HL-60 (cell line): ENCODE results near the gene ADAMTS4.

Experiments used
- DNase-seq, 2 experiments: peaks; one replicate each; pipeline ENCODE4 v3.0.0-alpha.2; 2010 to 2020; ENCODE audit warnings: low read depth in 1 of 2, low spot score in 1 of 2
- H3K27ac ChIP-seq: fragments of 250-450 bp; sonication (Bioruptor Pico); replicated peaks from 2 replicates; pipeline ENCODE4 v1.5.1; 2020; ENCODE audit warnings: mild to moderate bottlenecking, moderate library complexity
- H3K27me3 ChIP-seq: fragments of 250-450 bp; sonication (Bioruptor Pico); 2 replicates; pipeline ENCODE4 v1.5.1; 2021; ENCODE audit warnings: mild to moderate bottlenecking, moderate library complexity; ENCODE audit not compliant: insufficient read depth, poor library complexity, severe bottlenecking
- H3K4me3 ChIP-seq: replicated peaks from 2 replicates; pipeline ENCODE4 v1.5.1; 2011; ENCODE audit warnings: mild to moderate bottlenecking, control low read depth, low read length; ENCODE audit not compliant: insufficient read depth
- GABPA ChIP-seq: IDR thresholded peaks from 2 replicates; pipeline ENCODE4 v1.6.1; 2012; ENCODE audit warnings: low read depth
- POLR2AphosphoS5 ChIP-seq: IDR thresholded peaks from 2 replicates; pipeline ENCODE4 v1.6.1; 2012; ENCODE audit warnings: low read depth
- SPI1 ChIP-seq: IDR thresholded peaks from 2 replicates; pipeline ENCODE4 v1.6.1; 2012; ENCODE audit warnings: low read depth, mild to moderate bottlenecking, borderline replicate concordance
- TF ChIP-seq, protein P1 (sequence below): IDR thresholded peaks from 2 replicates; pipeline ENCODE4 v1.6.1; 2012; ENCODE audit warnings: low read depth; ENCODE audit not compliant: insufficient replicate concordance
- TF ChIP-seq, protein P2 (sequence below): IDR thresholded peaks from one replicate; pipeline ENCODE4 v1.5.1; 2011; ENCODE audit warnings: low read length, control low read depth, inconsistent platforms; ENCODE audit not compliant: insufficient read depth

ADAMTS4 gene

DNA sequence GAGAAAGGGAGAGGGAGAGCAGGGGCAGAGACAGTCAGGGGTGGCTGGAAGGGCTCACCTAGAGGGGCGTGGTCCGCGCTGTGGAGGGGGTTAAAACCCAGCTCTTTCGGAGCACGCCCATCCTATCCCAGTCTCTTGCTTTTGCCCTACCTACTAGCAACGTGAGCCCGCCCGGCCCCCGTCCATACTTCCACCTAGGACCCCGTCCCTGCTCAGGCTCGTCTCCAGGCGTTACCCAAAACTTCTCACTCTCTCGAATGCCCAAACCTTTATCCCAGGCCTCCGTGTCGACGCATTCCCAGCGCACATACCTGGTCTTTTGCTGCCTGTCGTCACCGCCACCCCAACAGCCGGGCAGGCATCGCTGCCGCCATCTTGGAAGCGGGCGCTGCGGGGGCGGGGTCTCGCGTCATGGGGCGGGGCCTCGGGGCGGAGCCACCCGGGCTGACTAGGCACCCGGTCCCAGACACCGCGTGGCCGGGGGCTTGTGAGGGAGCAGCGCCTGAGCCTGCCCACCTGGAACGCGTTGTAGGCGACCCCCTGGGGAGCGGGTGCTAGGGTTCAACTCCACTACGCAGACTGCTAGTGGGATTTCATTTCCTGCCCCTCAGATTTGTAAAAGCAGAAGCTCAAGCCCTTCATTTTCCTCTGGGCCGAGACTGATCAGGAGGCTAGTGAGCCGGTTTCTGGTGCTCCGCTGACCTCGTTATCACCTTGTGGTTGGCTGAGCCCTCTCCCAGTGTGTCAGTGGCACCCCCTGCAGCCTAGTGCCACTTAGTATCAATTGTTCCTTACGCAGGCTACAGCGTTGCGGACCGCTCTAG, 21.5 kb downstream of the ADAMTS4 start, which contains the start of gene B4GALT3:
Gene B4GALT3, minus strand, starts transcription at position 396 of the 824 bp plus-strand sequence. CDS start 1,447 bp downstream, outside the sequence.
- peak within 1 kb of the TSS; percentile 73 for H3K27ac ChIP-seq
- no peaks in the 10 kb centered on the region for H3K27me3 ChIP-seq
- H3K4me3 ChIP-seq: peak within 1 kb of the TSS; percentile 86
- peak; percentile 91 for TF ChIP-seq POLR2AphosphoS5
- TF ChIP-seq, protein P1, sequence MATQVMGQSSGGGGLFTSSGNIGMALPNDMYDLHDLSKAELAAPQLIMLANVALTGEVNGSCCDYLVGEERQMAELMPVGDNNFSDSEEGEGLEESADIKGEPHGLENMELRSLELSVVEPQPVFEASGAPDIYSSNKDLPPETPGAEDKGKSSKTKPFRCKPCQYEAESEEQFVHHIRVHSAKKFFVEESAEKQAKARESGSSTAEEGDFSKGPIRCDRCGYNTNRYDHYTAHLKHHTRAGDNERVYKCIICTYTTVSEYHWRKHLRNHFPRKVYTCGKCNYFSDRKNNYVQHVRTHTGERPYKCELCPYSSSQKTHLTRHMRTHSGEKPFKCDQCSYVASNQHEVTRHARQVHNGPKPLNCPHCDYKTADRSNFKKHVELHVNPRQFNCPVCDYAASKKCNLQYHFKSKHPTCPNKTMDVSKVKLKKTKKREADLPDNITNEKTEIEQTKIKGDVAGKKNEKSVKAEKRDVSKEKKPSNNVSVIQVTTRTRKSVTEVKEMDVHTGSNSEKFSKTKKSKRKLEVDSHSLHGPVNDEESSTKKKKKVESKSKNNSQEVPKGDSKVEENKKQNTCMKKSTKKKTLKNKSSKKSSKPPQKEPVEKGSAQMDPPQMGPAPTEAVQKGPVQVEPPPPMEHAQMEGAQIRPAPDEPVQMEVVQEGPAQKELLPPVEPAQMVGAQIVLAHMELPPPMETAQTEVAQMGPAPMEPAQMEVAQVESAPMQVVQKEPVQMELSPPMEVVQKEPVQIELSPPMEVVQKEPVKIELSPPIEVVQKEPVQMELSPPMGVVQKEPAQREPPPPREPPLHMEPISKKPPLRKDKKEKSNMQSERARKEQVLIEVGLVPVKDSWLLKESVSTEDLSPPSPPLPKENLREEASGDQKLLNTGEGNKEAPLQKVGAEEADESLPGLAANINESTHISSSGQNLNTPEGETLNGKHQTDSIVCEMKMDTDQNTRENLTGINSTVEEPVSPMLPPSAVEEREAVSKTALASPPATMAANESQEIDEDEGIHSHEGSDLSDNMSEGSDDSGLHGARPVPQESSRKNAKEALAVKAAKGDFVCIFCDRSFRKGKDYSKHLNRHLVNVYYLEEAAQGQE: peak; percentile 49
- no peak for TF ChIP-seq SPI1
- DNase-seq: peak; percentile 83 to 89

DNA sequence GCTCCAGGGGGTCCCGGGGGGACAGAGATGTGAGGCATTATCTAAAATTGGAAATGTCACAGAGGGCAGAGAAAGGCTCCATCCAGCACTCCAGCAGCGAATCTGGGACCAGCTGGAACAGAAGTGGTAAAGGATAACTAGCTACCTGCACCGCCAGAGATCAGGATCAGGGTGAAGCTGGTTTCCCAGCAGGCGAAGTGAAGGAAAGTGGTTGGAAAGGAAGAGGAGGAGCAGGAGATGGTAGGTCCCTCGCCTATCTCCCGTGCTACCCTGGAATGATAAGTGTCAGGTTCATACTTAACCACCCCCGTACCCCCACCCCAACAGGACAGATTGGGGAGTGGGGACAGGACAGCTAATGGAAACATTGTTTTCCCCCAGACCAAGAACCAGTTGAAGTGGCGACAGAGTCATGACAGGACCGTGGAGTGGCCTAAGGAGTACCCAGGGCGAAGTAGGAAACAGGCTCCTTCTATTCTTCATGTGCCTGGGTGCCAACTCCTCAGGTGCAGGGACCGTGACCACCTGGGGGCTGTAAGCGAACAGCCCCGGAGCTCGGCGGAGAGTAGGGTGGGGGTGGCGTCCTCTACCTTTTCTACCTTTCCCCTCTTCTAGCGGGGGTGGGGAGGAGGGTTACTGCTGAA, 22.3 kb downstream of the ADAMTS4 start:
- Histone ChIP-seq H3K27me3 (no peaks in the 10 kb centered on the region), H3K4me3 (peak overlapping the region; percentile 86), H3K27ac (peak overlapping the region; percentile 73)
- no peak for TF ChIP-seq GABPA
- TF ChIP-seq, protein P1: no peak
- no peak for TF ChIP-seq SPI1
- TF ChIP-seq POLR2AphosphoS5: no peak
- TF ChIP-seq, protein P2, sequence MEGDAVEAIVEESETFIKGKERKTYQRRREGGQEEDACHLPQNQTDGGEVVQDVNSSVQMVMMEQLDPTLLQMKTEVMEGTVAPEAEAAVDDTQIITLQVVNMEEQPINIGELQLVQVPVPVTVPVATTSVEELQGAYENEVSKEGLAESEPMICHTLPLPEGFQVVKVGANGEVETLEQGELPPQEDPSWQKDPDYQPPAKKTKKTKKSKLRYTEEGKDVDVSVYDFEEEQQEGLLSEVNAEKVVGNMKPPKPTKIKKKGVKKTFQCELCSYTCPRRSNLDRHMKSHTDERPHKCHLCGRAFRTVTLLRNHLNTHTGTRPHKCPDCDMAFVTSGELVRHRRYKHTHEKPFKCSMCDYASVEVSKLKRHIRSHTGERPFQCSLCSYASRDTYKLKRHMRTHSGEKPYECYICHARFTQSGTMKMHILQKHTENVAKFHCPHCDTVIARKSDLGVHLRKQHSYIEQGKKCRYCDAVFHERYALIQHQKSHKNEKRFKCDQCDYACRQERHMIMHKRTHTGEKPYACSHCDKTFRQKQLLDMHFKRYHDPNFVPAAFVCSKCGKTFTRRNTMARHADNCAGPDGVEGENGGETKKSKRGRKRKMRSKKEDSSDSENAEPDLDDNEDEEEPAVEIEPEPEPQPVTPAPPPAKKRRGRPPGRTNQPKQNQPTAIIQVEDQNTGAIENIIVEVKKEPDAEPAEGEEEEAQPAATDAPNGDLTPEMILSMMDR: no peak
- DNase-seq: no peak

DNA sequence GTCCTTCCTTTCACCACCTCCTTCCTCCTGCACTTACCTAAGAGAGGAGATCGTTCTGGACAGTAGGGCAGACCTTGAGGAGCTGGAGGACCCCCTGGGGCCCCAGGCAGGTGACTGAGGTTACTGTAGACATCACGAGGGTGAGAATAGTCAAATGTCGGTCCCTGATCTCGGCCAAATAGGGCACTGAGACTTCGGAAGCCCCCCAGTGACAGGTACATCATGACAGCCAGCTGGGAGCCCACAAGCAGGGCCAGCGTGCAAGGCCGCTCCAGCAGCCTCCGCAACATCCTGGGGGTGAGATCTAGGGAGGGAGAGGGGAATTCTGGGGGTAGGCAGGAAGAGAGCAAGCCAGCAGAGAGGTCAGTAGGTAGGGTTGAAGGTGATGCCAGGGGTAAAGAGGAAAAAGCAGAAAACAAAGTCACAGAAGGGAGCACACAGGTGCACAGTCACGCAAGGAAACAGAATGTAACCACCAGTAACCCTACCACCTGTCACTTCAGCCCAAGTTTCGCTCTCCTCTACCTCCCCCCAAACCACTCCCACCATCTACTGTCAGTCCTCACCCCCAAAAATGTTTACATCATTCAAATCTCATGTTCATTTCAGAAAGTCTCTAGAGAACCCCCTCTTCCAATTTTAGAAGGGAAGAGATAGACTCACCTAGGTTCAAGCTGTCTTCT, 22.9 kb downstream of the ADAMTS4 start:
- no peak overlapping the region for H3K27ac ChIP-seq
- no peak for DNase-seq
- peak overlapping the region; percentile 86; the same call in 1 of the 2 replicates for H3K4me3 ChIP-seq
- no peaks in the 10 kb centered on the region for H3K27me3 ChIP-seq
- TF ChIP-seq, protein P2: no peak
- no peak for TF ChIP-seq SPI1
- TF ChIP-seq, protein P1: no peak
- TF ChIP-seq POLR2AphosphoS5: no peak
- TF ChIP-seq GABPA: no peak
